Keratinocyte (primary cell): ENCODE results near the gene CBFA2T3.

Source experiments
- EZH2 ChIP-seq: IDR thresholded peaks from one replicate; pipeline ENCODE4 v1.6.1; 2012; ENCODE audit warnings: inconsistent platforms, mild to moderate bottlenecking, low read length, moderate library complexity
- TF ChIP-seq, protein P1 (sequence below), 3 experiments: IDR thresholded peaks in 1 of 3; conservative IDR thresholded peaks in 1 of 3; optimal IDR thresholded peaks in 1 of 3; 2 replicates in 2 of 3; 3 replicates in 1 of 3; pipeline versions ENCODE3 to v1.5.1; 2011; ENCODE audit warnings: low read length in 3 of 3, mild to moderate bottlenecking in 3 of 3, moderate library complexity in 2 of 3, control low read depth in 1 of 3, inconsistent platforms in 1 of 3; ENCODE audit not compliant: insufficient read depth in 2 of 3; ENCODE audit errors: extremely low read depth in 1 of 3

DNA sequence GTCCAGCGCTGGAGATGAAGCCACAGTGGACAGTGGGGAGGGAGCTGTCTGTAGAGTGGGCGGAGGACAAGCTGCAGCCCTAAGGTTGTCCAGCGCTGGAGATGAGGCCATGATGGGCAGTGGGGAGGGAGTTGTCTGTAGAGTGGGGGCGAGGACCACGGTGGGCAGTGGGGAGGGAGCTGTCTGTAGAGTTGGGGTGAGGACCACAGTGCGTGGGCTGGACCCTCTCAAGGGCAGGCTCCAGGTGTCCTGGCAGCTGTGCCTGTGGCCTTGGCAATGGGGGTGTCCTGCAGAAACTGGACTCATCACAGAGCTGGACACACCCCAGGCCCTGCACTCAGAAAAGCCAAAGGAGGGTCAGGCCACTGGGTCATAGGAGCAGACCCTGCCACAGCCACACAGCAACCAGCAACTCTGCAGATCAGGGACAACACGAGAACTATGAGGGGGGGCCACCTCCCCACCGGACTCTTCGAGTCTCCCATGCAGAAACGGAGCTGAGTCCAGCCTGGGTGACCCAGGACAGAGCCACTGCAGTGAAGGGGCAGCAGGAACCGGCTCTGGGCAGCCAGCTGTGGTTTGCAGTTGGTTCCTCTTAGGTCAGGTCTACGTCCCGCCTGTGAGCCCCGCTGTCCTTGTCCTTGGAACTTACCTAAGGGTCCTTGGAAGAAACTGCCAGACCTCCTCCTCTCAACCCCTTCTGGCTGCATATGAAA is 33.4 kb upstream of the CBFA2T3 start:
- TF ChIP-seq, protein P1, sequence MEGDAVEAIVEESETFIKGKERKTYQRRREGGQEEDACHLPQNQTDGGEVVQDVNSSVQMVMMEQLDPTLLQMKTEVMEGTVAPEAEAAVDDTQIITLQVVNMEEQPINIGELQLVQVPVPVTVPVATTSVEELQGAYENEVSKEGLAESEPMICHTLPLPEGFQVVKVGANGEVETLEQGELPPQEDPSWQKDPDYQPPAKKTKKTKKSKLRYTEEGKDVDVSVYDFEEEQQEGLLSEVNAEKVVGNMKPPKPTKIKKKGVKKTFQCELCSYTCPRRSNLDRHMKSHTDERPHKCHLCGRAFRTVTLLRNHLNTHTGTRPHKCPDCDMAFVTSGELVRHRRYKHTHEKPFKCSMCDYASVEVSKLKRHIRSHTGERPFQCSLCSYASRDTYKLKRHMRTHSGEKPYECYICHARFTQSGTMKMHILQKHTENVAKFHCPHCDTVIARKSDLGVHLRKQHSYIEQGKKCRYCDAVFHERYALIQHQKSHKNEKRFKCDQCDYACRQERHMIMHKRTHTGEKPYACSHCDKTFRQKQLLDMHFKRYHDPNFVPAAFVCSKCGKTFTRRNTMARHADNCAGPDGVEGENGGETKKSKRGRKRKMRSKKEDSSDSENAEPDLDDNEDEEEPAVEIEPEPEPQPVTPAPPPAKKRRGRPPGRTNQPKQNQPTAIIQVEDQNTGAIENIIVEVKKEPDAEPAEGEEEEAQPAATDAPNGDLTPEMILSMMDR (optimal IDR thresholded peaks at IDR 0.05 in 1 of 3, IDR thresholded peaks at IDR 0.05 in 1 of 3, conservative IDR thresholded peaks at IDR 0.05 in 1 of 3; ENCODE audit: extremely low read depth in 1 of 3, insufficient read depth in 2 of 3, low read length in 3 of 3): no peak
- TF ChIP-seq EZH2: no peak
